ENCODE results near the gene CYP26B1.

The CYP26B1 gene

GRCh38 chr2:72154386-72154975 is 6.8 kb upstream of the CYP26B1 start:
- no peak for DNase-seq (ENCODE audit: low read depth in 3 of 3)

GRCh38 chr2:72153924-72154323 is 6.3 kb upstream of the CYP26B1 start:
- no peak for DNase-seq (ENCODE audit: low read depth in 3 of 3)

GRCh38 chr2:72153026-72153791 is 5.5 kb upstream of the CYP26B1 start:
- DNase-seq (ENCODE audit: low read depth in 3 of 3): no peak

GRCh38 chr2:72150861-72151356 is 3.2 kb upstream of the CYP26B1 start:
- DNase-seq (ENCODE audit: low read depth in 3 of 3): no peak

- DNase-seq (ENCODE audit: low read depth in 3 of 3): peak in 1 of 3 experiments; percentile 35
Measured at GRCh38 chr2:72150157-72150860, 2.6 kb upstream of the CYP26B1 start.

GRCh38 chr2:72149556-72150156 is 2.0 kb upstream of the CYP26B1 start:
- no peak for DNase-seq (ENCODE audit: low read depth in 3 of 3)

GRCh38 chr2:72148837-72149555 is 1.3 kb upstream of the CYP26B1 start:
- no peak for DNase-seq (ENCODE audit: low read depth in 3 of 3)

- no peak for DNase-seq (ENCODE audit: low read depth in 3 of 3)
Measured at GRCh38 chr2:72148003-72148836, 558 bp upstream of the CYP26B1 start.

GRCh38 chr2:72146347-72147302 is 1.0 kb downstream of the CYP26B1 start:
- no peak for DNase-seq (ENCODE audit: low read depth in 3 of 3)

- DNase-seq (ENCODE audit: low read depth in 3 of 3): no peak
Measured at GRCh38 chr2:72145658-72146329, 1.9 kb downstream of the CYP26B1 start.

- no peak for DNase-seq (ENCODE audit: low read depth in 3 of 3)
Measured at GRCh38 chr2:72145289-72145657, 2.4 kb downstream of the CYP26B1 start.

GRCh38 chr2:72144632-72145288 is 2.9 kb downstream of the CYP26B1 start:
- no peak for DNase-seq (ENCODE audit: low read depth in 3 of 3)

GRCh38 chr2:72144274-72144631 is 3.4 kb downstream of the CYP26B1 start:
- DNase-seq (ENCODE audit: low read depth in 3 of 3): no peak

GRCh38 chr2:72143441-72144273 is 4.0 kb downstream of the CYP26B1 start:
- no peak for DNase-seq (ENCODE audit: low read depth in 3 of 3)

GRCh38 chr2:72142570-72143440 is 4.9 kb downstream of the CYP26B1 start:
- DNase-seq (ENCODE audit: low read depth in 3 of 3): no peak

- DNase-seq (ENCODE audit: low read depth in 3 of 3): no peak
Measured at GRCh38 chr2:72141881-72142451, 5.7 kb downstream of the CYP26B1 start.

Data from stimulated activated CD4-positive, alpha-beta T cell treated with anti-CD3 and anti-CD28 coated beads, TNF-alpha, amount 100 ng/mL, for 4 hours (primary cell).